DND-41 (cell line): ENCODE measurements around the gene NTSR1.

Source experiments
- ATAC-seq: fragments of 200-7000 bp; cut with Tn5 transposase; 3 replicates; pipeline ENCODE4 v1.9.1; 2021; ENCODE audit warnings: low read depth; ENCODE audit not compliant: insufficient read depth
- DNase-seq: peaks from one replicate; pipeline ENCODE4 v3.0.0-alpha.2; 2020
- H2AFZ ChIP-seq: 2 replicates; pipeline ENCODE4 v1.6.0; 2012; ENCODE audit warnings: low read depth, low read length
- H3K27ac ChIP-seq: 2 replicates; pipeline ENCODE4 v1.5.1; 2012; ENCODE audit warnings: low read length, inconsistent platforms
- H3K27me3 ChIP-seq: fragments of 200-600 bp; sonication (generic); 2 replicates; pipeline ENCODE4 v1.6.0; 2012; ENCODE audit warnings: low read length, mild to moderate bottlenecking, inconsistent platforms; ENCODE audit not compliant: insufficient read depth, poor library complexity
- H3K36me3 ChIP-seq: 2 replicates; pipeline ENCODE4 v1.5.1; 2012; ENCODE audit warnings: low read length, inconsistent platforms; ENCODE audit not compliant: insufficient read depth
- H3K4me1 ChIP-seq: 2 replicates; pipeline ENCODE4 v1.5.1; 2012; ENCODE audit warnings: mild to moderate bottlenecking, low read length; ENCODE audit not compliant: insufficient read depth
- H3K4me2 ChIP-seq: 2 replicates; pipeline ENCODE4 v1.6.0; 2012; ENCODE audit warnings: mild to moderate bottlenecking, moderate library complexity, low read length, inconsistent platforms; ENCODE audit not compliant: insufficient read depth
- H3K4me3 ChIP-seq, 2 experiments: fragments of 200-600 bp in 1 of 2; shearing (Covaris generic) in 1 of 2; 2 replicates each; pipeline ENCODE4 v1.5.1; 2012 to 2016; ENCODE audit warnings: inconsistent platforms in 2 of 2, low read length in 2 of 2, mild to moderate bottlenecking in 2 of 2, low read depth in 1 of 2, moderate library complexity in 1 of 2
- H3K79me2 ChIP-seq: 2 replicates; pipeline ENCODE4 v1.6.0; 2012; ENCODE audit warnings: low read length, inconsistent platforms; ENCODE audit not compliant: insufficient read depth
- H3K9ac ChIP-seq: 2 replicates; pipeline ENCODE4 v1.6.0; 2012; ENCODE audit warnings: low read depth, mild to moderate bottlenecking, inconsistent platforms, low read length, moderate library complexity
- H3K9me3 ChIP-seq: 2 replicates; pipeline ENCODE4 v1.5.1; 2012; ENCODE audit warnings: low read length, moderate library complexity, mild to moderate bottlenecking, inconsistent platforms; ENCODE audit not compliant: insufficient read depth, severe bottlenecking
- H4K20me1 ChIP-seq: 2 replicates; pipeline ENCODE4 v1.6.0; 2012; ENCODE audit warnings: low read length; ENCODE audit not compliant: insufficient read depth
- CTCF ChIP-seq: IDR thresholded peaks from 2 replicates; pipeline ENCODE4 v1.5.1; 2012; ENCODE audit warnings: borderline replicate concordance, low read length, moderate library complexity, mild to moderate bottlenecking; ENCODE audit not compliant: poor library complexity, severe bottlenecking; ENCODE audit errors: extremely low read depth
- EZH2 ChIP-seq: IDR thresholded peaks from 3 replicates; pipeline ENCODE4 v1.6.1; 2012; ENCODE audit warnings: borderline replicate concordance, low read depth, mild to moderate bottlenecking, moderate library complexity, low read length, inconsistent platforms; ENCODE audit not compliant: severe bottlenecking

The NTSR1 gene

GRCh38 chr20:62772619-62772989 is 64.0 kb downstream of the NTSR1 start:
- Histone ChIP-seq H3K27ac (no peak overlapping the region), H3K9me3 (no peaks in the 10 kb centered on the region), H3K4me1 (peaks cover 23% of the 10 kb centered on the region), H2AFZ (no peak overlapping the region), H4K20me1 (0 out of 2 replicates have a peak, but pooled peaks cover 3% of the 10 kb centered on the region), H3K4me2 (no peak overlapping the region), H3K36me3 (no peaks in the 10 kb centered on the region), H3K79me2 (no peaks in the 10 kb centered on the region), H3K4me3 (no peak overlapping the region), H3K27me3 (no peaks in the 10 kb centered on the region), H3K9ac (no peak overlapping the region)
- no peak for DNase-seq
- ATAC-seq, result no peak
- TF ChIP-seq CTCF (no peak), EZH2 (no peak)

DNA sequence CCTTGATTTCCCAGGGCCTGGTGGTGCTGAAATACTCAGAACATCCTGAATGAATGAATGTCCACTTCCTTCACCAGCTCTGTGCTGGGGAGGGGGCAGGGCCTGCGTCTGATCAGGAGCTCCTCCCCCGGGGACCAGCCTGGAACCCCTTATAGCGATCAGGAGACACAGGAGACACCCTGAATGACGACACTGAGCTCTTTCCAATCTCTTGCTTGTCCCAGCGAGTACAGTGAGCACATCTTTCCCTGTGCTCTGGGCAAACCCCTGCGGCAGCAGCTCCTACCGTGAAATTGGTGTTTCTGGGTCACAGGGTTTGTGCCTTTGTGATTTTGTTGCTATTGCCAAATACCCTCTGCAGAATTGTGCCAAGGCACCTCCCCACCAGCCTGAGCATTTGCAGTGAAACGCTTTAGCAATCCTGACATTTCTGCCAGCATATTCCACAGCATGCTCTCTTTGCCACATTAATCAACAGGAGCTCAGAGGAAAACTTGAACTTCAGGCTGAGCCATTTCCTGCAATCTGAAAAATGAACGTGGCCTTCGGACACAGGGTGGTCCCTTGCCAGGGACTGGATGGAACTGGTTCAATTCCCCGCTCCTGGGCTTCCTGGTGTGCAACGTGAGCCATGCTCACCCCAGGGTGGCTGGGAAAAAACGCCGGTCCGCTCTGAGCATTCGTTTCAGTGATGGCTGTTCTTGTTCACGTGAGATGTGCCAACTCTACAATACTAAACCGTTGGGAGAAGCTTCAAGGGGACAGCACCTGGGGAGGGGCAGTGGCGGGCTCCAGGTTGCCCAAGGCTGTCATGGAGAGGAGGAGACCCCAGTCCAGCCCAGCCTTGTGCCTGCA is 64.6 kb downstream of the NTSR1 start:
- H3K9ac ChIP-seq, result no peak overlapping the region
- H3K27ac ChIP-seq, result no peak overlapping the region
- H2AFZ ChIP-seq, result no peak overlapping the region
- H4K20me1 ChIP-seq, result no peaks in the 10 kb centered on the region
- DNase-seq (no peak), ATAC-seq (no peak)
- H3K4me2 ChIP-seq, result no peak overlapping the region
- no peaks in the 10 kb centered on the region for H3K27me3 ChIP-seq
- H3K79me2 ChIP-seq, result no peaks in the 10 kb centered on the region
- H3K36me3 ChIP-seq, result no peaks in the 10 kb centered on the region
- TF ChIP-seq EZH2, result no peak
- TF ChIP-seq CTCF, result no peak
- no peak overlapping the region for H3K4me3 ChIP-seq
- H3K9me3 ChIP-seq, result no peaks in the 10 kb centered on the region
- H3K4me1 ChIP-seq, result peaks cover 26% of the 10 kb centered on the region

DNA sequence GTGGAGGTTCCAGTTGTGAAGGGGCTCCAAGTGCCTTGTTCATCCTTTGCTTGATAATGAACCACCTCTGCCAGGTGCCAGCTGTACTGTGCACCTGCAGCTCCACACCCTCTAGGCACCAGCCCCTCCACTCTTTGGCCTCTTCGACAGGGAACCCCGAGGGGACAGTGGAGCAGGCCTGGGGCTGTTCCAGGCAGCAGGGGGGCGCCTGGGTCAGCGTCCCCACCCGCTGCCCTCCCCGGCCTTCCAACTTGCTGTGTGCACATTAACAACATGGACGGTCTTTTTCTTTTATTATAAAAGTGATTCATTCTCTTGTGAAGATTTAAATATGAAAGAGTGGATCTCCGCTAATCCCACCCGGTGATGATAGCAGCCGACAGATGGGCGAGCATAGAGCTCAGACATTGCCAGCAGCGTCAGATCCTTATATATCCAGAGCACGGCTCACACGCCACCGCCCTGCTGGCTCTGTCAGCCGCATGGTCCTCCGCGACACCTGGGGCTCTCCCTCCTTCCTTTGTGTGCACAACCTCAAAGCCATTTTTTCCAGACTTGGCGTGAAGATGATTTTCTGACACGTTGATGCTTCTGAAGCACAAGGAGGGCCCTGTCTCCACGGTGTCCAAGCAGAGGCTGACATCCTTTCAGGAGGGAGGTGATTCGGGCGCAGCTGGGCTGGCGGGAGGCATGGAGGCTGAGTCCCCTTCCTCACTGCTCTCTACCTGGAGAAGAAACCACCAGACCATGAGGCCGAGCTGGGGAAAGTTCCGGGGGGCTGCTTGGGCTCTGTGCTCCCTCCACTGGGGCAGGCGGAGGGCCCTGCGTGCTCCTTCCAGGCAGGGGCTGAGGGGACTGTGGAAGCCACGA is 65.4 kb downstream of the NTSR1 start:
- no peak overlapping the region for H3K4me3 ChIP-seq
- no peaks in the 10 kb centered on the region for H3K27me3 ChIP-seq
- no peak overlapping the region for H3K27ac ChIP-seq
- no peak for ATAC-seq
- H3K9me3 ChIP-seq, result no peaks in the 10 kb centered on the region
- no peak for TF ChIP-seq CTCF
- no peak for TF ChIP-seq EZH2
- no peak for DNase-seq
- H3K36me3 ChIP-seq, result no peaks in the 10 kb centered on the region
- H3K4me2 ChIP-seq, result no peak overlapping the region
- H3K4me1 ChIP-seq, result peaks cover 26% of the 10 kb centered on the region
- no peaks in the 10 kb centered on the region for H4K20me1 ChIP-seq
- H3K9ac ChIP-seq, result no peak overlapping the region
- H2AFZ ChIP-seq, result no peak overlapping the region
- H3K79me2 ChIP-seq, result no peaks in the 10 kb centered on the region
